NCI-H524 treated with DMSO at 0.1 percent for 48 hours (cell line): Measurements from ENCODE around the gene SHFL.

Experiments used
- DNase-seq: peaks from one replicate; lab custom pipeline; 2025; lab: John Stamatoyannopoulos, UW

Gene SHFL

DNA sequence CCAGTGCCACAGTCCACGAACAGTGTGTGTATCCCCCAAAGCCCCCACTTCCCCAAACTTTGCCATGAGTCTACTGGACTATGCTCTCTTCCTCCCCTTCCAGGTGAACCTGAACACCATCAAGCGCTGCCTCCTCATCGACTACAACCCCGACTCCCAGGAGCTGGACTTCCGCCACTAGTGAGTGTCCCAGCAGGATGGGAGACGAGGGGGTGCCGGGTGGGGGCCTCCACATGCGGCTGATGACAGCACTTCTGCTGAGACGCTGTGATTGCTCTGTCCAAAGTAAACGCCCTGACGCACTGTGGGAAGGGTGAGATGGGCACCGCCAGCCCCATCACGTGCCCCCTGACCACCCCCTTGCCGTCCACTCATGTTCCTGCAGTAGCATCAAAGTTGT is 23.4 kb downstream of the SHFL start:
- DNase-seq = no peak

GRCh38 chr19:10110076-10110971 is 24.2 kb downstream of the SHFL start:
- no peak for DNase-seq

DNA sequence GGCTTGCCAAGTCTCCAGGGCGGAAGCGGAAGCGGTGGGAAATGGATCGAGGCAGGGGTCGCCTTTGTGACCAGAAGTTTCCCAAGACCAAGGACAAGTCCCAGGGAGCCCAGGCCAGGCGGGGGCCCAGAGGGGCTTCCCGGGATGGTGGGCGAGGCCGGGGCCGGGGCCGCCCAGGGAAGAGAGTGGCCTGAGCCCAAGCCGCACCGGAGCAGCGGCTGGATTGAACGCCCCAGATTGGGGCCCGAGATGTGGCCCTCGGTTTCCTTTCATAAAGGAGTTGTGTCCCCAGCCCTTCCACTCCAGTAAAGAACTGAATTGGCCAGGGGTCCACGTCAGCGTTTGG is 24.8 kb downstream of the SHFL start:
- no peak for DNase-seq

- no peak for DNase-seq
These were observed 25.3 kb downstream of the SHFL start, which contains the start of gene P2RY11 for GRCh38 chr19:10111405-10111811. TSS of gene P2RY11 (plus strand) at chr19:10111693. CDS start at chr19:10111722, 29 bp downstream.

GRCh38 chr19:10112037-10112761 is 26.1 kb downstream of the SHFL start:
- DNase-seq = no peak

- DNase-seq = no peak
These were observed 26.9 kb downstream of the SHFL start for GRCh38 chr19:10112895-10113591.

- no peak for DNase-seq
These were observed 27.5 kb downstream of the SHFL start for GRCh38 chr19:10113592-10113963.

GRCh38 chr19:10113964-10114650 is 28.0 kb downstream of the SHFL start:
- DNase-seq = no peak

- no peak for DNase-seq
These were observed 28.7 kb downstream of the SHFL start for GRCh38 chr19:10114651-10115391.

DNA sequence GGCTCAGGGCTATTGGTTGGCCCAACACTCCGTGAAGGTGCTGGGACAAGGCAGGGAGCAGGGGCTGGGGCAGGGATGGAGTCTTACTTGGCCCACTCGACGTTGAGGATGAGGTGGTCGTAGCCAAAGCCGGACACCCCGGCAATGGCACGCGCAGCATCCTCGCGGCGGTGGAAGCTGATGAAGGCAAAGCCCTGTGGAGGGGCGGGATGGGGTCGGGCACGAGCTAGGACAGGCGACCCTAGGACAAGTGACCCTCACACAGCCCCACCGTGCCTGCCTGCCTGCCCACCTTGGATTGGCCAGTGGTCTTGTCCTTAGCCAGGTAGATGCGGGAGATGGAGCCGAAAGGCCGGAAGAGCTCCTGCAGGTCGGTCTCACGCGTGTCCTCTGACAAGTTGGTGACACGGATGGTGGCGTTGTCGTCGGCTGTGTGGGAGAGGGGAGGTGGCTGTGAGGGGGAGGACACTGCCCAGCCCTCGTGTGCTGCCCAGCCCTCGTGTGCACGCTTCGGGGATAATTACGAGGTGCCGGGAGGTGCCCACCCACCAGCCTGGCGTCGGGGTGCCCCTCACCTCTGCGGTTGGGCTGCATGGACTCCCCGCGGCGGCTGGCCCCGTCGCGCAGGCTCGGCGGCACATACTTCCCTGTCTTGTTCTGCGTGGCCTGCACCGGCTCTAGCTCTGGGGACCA is 29.4 kb downstream of the SHFL start:
- DNase-seq = no peak

GRCh38 chr19:10116085-10116865 is 30.2 kb downstream of the SHFL start:
- DNase-seq = no peak

DNA sequence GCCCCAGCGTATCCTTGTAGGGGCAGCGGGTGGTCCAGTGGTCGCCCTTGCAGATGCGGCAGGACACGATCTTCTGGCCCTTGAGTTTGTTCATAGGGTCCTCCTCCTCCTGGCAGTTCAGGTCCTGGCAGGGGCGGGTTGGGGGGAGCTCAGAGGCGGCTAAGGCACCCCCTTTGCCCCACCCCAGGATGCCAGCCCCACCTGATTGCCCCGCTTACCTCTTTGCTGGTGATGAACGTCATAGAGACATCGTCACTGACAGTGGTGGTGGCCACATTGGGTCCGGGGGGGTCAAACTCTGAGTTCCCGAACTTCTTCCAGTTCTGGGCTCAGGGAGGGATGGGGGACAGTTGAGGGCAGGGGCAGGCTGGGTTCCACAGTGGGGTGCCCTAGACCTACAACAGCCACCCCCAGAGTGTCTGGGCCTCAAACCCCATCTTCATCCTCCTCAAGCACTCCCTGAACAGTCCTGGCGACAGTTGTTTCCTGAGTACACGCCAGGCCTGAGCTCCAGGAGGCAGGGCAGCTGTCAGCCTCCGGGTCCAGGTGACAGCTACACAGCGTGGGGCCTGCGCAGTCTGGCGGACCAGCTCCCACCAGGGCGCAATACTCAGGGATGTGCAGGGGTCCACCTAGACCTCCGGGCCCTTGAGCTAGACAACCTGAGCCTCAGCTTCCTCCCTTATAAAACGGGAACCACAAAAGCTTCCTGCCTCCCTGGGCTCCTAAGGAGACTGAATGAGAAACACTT is 30.9 kb downstream of the SHFL start:
- no peak for DNase-seq

DNA sequence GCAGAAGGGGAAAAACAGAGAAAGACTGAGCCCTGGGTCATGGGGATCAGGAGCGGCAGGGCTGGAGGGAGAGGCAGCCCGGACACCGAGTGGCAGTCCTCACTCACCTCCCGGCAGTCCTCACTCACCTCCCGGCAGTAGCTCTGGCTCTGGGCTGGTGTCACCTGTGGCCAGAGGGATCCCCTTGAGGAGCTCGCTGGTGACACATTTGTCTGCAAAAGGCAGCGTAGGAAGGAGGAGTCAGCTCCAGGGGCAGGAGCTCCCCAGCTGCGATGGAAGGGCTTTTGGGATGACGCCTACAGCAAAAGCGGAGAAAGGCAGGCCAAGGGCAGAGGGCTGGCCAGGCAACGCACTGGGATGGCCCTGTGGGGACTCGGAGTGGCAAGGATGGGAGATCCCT is 32.8 kb downstream of the SHFL start:
- no peak for DNase-seq

- no peak for DNase-seq
These were observed 34.5 kb downstream of the SHFL start for GRCh38 chr19:10120538-10121189.

DNA sequence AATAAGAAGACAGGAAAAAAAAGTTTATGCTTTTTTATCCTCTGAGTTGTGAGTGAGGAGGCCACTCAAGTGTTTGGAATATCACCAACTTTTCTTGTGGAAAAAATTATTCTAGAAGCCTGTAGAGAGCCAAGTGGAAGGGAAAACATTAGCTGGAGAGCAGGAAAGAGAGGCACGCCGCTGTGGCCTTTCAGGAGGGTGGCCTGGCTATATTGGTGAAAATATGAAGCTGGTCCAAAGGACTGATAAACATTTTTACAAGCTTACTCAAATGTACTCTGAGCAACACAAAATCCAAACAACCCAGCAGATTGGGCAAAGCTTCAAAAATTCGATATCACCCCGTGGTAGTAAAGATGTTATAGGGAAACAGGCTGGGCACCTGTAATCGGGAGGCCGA is 35.9 kb downstream of the SHFL start:
- no peak for DNase-seq

- DNase-seq = no peak
These were observed 38.3 kb downstream of the SHFL start for GRCh38 chr19:10124429-10124828.

- DNase-seq = no peak
These were observed 40.1 kb downstream of the SHFL start for GRCh38 chr19:10126213-10126639.

DNA sequence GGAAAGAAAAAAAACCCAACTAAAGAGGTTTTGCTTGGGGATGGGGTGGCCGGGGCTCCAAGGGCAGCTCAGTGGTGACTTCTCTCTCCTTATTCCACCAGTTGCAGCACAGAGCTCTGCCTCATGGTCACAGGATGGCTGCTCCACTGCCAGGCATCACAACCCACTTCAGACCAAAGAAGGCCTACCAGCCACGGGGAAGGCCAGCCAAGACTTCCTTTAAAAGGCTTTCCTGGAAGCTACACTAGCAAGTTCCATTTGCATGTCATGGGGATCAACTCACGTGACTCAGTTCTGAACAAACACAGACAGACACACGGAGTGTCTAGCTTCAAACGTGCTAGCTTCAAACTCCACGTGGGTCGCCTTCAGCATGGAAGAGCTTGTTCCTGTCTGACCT is 46.8 kb downstream of the SHFL start:
- no peak for DNase-seq

DNA sequence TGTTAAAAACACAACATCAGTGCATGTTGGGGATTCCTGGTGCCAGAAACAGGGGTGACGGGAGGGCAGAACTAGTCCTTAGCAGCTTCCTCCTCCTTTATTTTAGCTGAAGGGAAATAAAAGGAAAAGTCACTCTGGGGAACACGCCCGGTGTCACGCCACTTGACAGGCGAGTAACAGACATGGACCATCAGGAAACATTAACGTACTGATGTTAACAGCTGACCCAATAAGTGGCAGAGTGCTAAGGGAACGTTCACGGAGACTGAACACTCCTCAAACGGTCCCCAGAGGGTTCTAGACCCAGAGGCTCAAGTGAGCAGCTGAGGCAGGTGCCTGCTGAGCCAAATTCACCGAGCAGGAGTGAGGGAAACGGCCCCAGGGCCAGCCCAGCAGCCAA is 47.5 kb downstream of the SHFL start:
- DNase-seq = no peak
